Thyroid gland (tissue), 4 donors: ENCODE measurements around the gene EFCAB6.

Source experiments
- CTCF ChIP-seq, 6 experiments: fragments of 200-600 bp in 3 of 6; fragments of 450-650 bp in 3 of 6; sonication (generic) in 3 of 6; IDR thresholded peaks; one replicate each; pipeline ENCODE4 v1.5.1; 2016 to 2019; ENCODE audit warnings: antibody characterized with exemption in 6 of 6, mild to moderate bottlenecking in 2 of 6, inconsistent platforms in 1 of 6, moderate library complexity in 1 of 6
- POLR2A ChIP-seq, 2 donors: fragments of 450-650 bp; IDR thresholded peaks; one replicate each; pipeline ENCODE4 v1.6.1; 2017; ENCODE audit warnings: antibody characterized with exemption in 2 of 2, mild to moderate bottlenecking in 2 of 2, moderate library complexity in 1 of 2

- TF ChIP-seq CTCF (IDR thresholded peaks at IDR 0.05) (no peak), POLR2A (IDR thresholded peaks at IDR 0.05) (no peak)
Observed at GRCh38 chr22:43479962-43480361, 332.1 kb downstream of the EFCAB6 start.
